ENCODE measurements around the gene VSIG2.
"Not testable (repeated sequence)": the region's sequence is repeated elsewhere in the genome, so short reads cannot be mapped to it uniquely, and the experiment has no call there.

VSIG2 gene

DNA sequence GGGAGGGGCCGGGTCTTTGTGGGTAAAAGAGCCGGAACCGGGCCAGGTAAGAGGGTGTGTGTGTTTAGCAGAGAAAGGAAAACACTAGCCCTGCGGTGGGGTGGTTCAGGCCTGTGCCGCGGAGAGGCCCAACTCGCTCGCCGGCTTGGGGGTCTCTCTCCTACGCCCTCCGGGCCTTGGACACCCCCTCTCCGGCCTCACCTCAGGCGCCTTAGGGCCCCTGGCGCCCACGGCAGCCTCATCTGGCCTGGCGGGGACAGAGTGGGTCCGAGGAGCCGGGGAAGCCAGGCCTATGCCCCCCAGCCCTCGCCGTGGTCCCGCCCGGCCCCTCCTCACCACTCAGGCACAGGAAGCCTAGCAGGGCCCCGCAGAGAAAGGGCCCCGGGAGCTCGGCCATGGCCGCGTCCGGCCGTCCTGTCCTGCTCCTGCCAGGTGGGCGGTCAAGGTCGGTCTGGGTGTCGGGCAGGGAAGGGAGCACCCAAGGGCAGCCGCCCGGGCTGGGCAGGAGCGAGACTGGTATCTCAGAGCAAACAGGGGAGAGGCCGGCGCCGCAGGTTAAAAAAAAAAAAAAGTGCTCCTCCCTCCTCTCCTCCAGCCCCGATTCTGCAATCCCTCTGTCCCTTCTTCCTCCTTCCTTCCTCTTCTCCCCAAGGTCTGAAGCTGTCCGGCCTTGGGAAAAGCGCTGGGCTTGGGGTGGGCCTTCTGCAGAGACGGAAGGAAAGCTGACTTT, at the start of gene VSIG2:
Gene VSIG2 (minus strand): TSS at position 515 of the 730 bp plus-strand sequence. CDS start 118 bp downstream, at position 397.
- DNase-seq, result no peak

GRCh38 chr11:124801014-124801413, 49.0 kb upstream of the VSIG2 start:
- DNase-seq, result no peak

- DNase-seq, result peak; percentile 40 to 81
These were observed 48.3 kb upstream of the VSIG2 start, which contains the start of gene MSANTD2 for GRCh38 chr11:124800226-124800929. TSS of gene MSANTD2 (minus strand) at chr11:124800406. CDS start at chr11:124800380, 26 bp downstream.

- DNase-seq, result no peak
These were observed 47.5 kb upstream of the VSIG2 start for GRCh38 chr11:124799348-124800225.

DNA sequence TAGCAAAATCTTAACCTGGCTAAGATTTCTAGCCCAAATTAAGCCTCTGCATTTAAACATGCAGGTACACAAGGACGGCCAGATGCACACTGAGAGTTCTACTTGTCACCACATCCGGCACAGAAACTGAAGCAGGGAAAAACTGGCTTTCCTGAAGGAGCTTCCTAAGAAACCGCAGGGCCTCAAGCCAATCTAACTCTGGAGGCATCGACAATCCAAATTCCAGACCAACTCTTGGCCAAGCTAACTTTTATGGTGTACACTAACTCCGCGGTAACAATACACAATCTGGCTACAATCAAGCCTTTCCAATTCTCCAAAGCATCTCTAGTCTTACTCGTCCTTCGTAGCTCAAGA, 46.9 kb upstream of the VSIG2 start:
- no peak for DNase-seq

GRCh38 chr11:124796312-124796711, 44.3 kb upstream of the VSIG2 start:
- no peak for DNase-seq

GRCh38 chr11:124793466-124794278, 41.6 kb upstream of the VSIG2 start:
- DNase-seq, result peak in 1 of 2 experiments; percentile 49

GRCh38 chr11:124791626-124792341, 39.7 kb upstream of the VSIG2 start:
- DNase-seq, result no peak

- DNase-seq, result no peak
These were observed 36.5 kb upstream of the VSIG2 start for GRCh38 chr11:124788521-124788920.

- no peak for DNase-seq
These were observed 32.0 kb upstream of the VSIG2 start for GRCh38 chr11:124784051-124784450.

- no peak for DNase-seq
These were observed 30.9 kb upstream of the VSIG2 start for GRCh38 chr11:124783002-124783401.

DNA sequence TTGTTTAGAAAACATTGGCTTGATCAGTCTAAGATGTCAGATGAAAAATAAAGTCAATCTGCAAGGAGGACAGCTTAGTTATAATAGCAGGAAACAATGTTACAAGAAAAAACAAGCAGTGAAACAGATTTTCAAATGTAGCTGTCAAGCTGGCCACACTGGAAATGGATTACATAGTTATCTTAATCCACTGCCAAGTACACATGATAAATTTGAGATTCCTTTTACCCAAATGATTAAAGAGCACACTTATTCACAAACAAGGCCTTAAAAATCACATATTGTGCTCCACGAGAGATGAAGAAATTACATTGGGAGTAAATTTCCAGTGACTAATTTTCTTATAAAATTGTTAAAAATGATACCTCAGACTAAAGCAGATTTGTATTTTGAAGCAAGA, 27.5 kb upstream of the VSIG2 start:
- no peak for DNase-seq

DNA sequence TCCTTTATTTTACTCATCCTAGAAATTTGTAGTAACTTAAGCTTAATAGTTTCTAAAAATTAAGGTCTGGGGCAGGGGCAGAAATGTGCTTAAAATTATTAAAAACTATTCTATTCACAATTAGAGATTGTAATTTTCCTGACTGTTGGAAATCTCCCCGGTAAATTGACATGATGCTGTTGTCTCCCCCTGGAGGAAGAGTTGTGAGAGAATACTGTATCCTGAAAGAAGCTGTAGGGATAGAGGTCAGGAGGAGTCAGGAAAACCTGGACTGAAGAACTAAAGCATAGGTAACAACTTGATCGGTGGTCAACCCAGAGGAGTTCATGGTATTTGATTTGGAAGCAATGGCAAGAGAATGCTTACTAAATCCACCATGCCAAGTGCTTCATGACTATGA, 26.2 kb upstream of the VSIG2 start:
- no peak for DNase-seq

GRCh38 chr11:124776865-124777645, 25.0 kb upstream of the VSIG2 start:
- no peak for DNase-seq

DNA sequence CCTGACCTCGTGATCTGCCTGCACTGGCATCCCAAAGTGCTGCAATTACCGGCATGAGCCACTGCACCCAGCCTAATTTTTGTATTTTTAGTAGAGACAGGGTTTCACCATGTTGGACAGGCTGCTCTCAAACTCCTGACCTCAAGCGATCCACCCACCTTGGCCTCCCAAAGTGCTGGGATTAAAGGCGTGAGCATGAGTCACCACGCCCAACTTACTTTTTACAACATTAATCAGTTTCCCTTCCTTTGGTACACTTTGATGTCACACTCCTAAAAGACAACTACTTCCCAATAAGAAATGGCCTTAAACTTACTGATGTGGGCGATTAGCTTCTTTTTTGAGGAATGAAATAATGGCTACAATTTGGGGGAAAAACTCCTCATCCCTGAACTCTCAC, 18.9 kb upstream of the VSIG2 start:
- not testable (repeated sequence) for DNase-seq

GRCh38 chr11:124769806-124770774, 18.0 kb upstream of the VSIG2 start:
- DNase-seq, result no peak

DNA sequence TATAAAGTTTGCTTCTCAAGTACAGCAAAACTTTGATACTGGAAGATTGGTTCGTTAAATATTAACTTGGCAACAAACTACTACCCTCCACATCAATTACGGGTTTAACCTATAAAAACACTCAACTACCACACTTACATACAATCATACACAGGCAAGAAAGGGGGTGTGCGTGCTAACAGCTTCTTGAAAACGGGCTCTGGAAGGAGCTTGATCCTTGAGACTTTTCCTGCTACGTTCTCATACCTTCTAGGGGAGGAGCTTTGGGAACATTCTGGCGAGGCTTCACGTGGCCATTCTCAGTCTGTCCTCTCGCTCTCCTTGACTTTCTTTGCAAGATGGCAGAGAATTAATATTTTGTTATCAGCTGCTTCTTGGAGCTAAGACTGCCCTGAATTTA, 16.9 kb upstream of the VSIG2 start:
- no peak for DNase-seq

DNA sequence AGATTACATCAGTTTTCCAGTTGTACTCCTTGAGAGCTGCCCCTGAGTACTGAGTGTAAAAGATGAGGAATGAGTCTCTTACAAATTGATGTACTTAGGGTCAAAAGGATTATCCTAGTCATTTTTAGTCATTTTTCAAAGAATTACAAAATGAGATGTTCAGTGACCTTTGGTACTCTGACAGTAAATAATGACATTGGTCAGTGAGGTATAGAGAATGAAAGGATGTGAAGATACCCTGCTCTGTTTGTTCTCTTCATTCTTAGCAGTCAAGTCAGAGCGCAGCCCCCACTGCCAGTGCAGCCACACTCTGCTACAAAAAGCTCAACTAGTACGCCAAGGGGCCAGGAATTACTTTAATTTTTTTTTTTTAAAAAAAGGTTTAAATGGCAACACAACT, 14.1 kb upstream of the VSIG2 start:
- no peak for DNase-seq

- DNase-seq, result peak; percentile 17 to 71
These were observed 11.3 kb upstream of the VSIG2 start for GRCh38 chr11:124763156-124763947.
